ENCODE data around the gene SPATA32. TPM values are rescaled to one million over a fixed set of nuclear protein-coding genes. Genes with fewer than 3 reads are reported as not detected.

SPATA32 gene
- total and polyA plus RNA-seq, 2 donors from 2014 or later, result not detected

GRCh38 chr17:45274033-45274432 is 12.1 kb upstream of the SPATA32 start:
- Histone ChIP-seq H3K27ac (ENCODE audit: low read depth in 2 of 2, low read length in 2 of 2) (no peak overlapping the region), H3K9ac (ENCODE audit: low read length in 3 of 3) (no peak overlapping the region), H3K4me1 (ENCODE audit: control insufficient read depth in 2 of 3, insufficient read depth in 2 of 3, low read depth in 1 of 3, low read length in 3 of 3) (peaks cover 0 to 10% (median 5%) of the 10 kb centered on the region in 3 donors), H3K9me3 (ENCODE audit: control insufficient read depth in 2 of 3, insufficient read depth in 1 of 3, low read length in 3 of 3) (no peaks in the 10 kb centered on the region), H3K4me3 (ENCODE audit: low read length in 3 of 3) (no peak overlapping the region), H3K27me3 (ENCODE audit: control insufficient read depth, insufficient read depth, low read length) (no peaks in the 10 kb centered on the region), H3K36me3 (ENCODE audit: control insufficient read depth in 2 of 3, insufficient read depth in 3 of 3, low read length in 3 of 3) (peaks cover 2 to 37% (median 27%) of the 10 kb centered on the region in 3 donors)
- no peak for TF ChIP-seq CTCF (IDR thresholded peaks at IDR 0.05; ENCODE audit: borderline replicate concordance, extremely low read depth, insufficient read depth)
- no peak for FAIRE-seq
- intact Hi-C loops (cut with DNase I), result no loop called here
- DNase-seq, result peak in 1 of 5 donors; percentile 60

GRCh38 chr17:45273551-45273957 is 11.7 kb upstream of the SPATA32 start:
- Histone ChIP-seq H3K9ac (ENCODE audit: low read length in 3 of 3) (no peak overlapping the region), H3K4me3 (ENCODE audit: low read length in 3 of 3) (no peak overlapping the region), H3K27ac (ENCODE audit: low read depth in 2 of 2, low read length in 2 of 2) (no peak overlapping the region), H3K36me3 (ENCODE audit: control insufficient read depth in 2 of 3, insufficient read depth in 3 of 3, low read length in 3 of 3) (peaks cover 2 to 40% (median 29%) of the 10 kb centered on the region in 3 donors), H3K9me3 (ENCODE audit: control insufficient read depth in 2 of 3, insufficient read depth in 1 of 3, low read length in 3 of 3) (no peaks in the 10 kb centered on the region), H3K27me3 (ENCODE audit: control insufficient read depth, insufficient read depth, low read length) (no peaks in the 10 kb centered on the region), H3K4me1 (ENCODE audit: control insufficient read depth in 2 of 3, insufficient read depth in 2 of 3, low read depth in 1 of 3, low read length in 3 of 3) (peaks cover 0 to 10% (median 5%) of the 10 kb centered on the region in 3 donors)
- DNase-seq, result peak in 1 of 5 donors; percentile 63
- FAIRE-seq, result no peak
- intact Hi-C loops (cut with DNase I), result no loop called here
- no peak for TF ChIP-seq CTCF (IDR thresholded peaks at IDR 0.05; ENCODE audit: borderline replicate concordance, extremely low read depth, insufficient read depth)

- H3K4me3 ChIP-seq (ENCODE audit: low read length in 3 of 3), result no peak overlapping the region
- H3K9me3 ChIP-seq (ENCODE audit: control insufficient read depth in 2 of 3, insufficient read depth in 1 of 3, low read length in 3 of 3), result no peaks in the 10 kb centered on the region
- no peak for FAIRE-seq
- no peak for DNase-seq
- no peak for TF ChIP-seq CTCF (IDR thresholded peaks at IDR 0.05; ENCODE audit: borderline replicate concordance, extremely low read depth, insufficient read depth)
- H3K9ac ChIP-seq (ENCODE audit: low read length in 3 of 3), result no peak overlapping the region
- no peaks in the 10 kb centered on the region for H3K27me3 ChIP-seq (ENCODE audit: control insufficient read depth, insufficient read depth, low read length)
- intact Hi-C loops (cut with DNase I), result no loop called here
- H3K4me1 ChIP-seq (ENCODE audit: control insufficient read depth in 2 of 3, insufficient read depth in 2 of 3, low read depth in 1 of 3, low read length in 3 of 3), result peaks cover 0 to 5% (median 0%) of the 10 kb centered on the region in 3 donors
- peaks cover 2 to 55% (median 39%) of the 10 kb centered on the region in 3 donors for H3K36me3 ChIP-seq (ENCODE audit: control insufficient read depth in 2 of 3, insufficient read depth in 3 of 3, low read length in 3 of 3)
- no peak overlapping the region for H3K27ac ChIP-seq (ENCODE audit: low read depth in 2 of 2, low read length in 2 of 2)
Measured at GRCh38 chr17:45271603-45272002, 9.7 kb upstream of the SPATA32 start.
